K562 (cell line): ENCODE results near the gene SLC7A14. TPM values are rescaled to one million over a fixed set of nuclear protein-coding genes. Genes with fewer than 3 reads are reported as not detected.

Experiments used
- ARID1B ChIP-seq: fragments of 450-650 bp; IDR thresholded peaks from 2 replicates; pipeline ENCODE4 v1.6.1; 2016; ENCODE audit warnings: antibody characterized with exemption, mild to moderate bottlenecking, inconsistent platforms
- MGA ChIP-seq: fragments of 450-650 bp; IDR thresholded peaks from 2 replicates; pipeline ENCODE4 v1.6.1; 2016; ENCODE audit warnings: mild to moderate bottlenecking, moderate library complexity
- polyA plus RNA-seq, 8 experiments: library from polyadenylated mRNA; depleted of rRNA in 4 of 8; stranded (reverse) in 5 of 8; unstranded in 3 of 8; fragments of >200 nt; fragmentation: Nextera tagmentation in 2 of 8; fragmentation: Illumina TruSeq in 1 of 8; extraction: Ambion mirVana in 2 of 8; extraction: Trizol in 1 of 8; gene quantifications; 2 replicates each; pipeline versions ENCODE4 v1.2.1 to v1.2.3, GENCODE V29; 2011 to 2014; ENCODE audit warnings: inconsistent platforms in 1 of 8, missing spikeins in 1 of 8
- total RNA-seq, 7 experiments: library from RNA; depleted of rRNA in 6 of 7; stranded (reverse); fragments of >200 nt in 6 of 7; fragmentation: Illumina TruSeq in 2 of 7; extraction: Trizol in 2 of 7; gene quantifications; 2 replicates each; pipeline versions ENCODE4 v1.2.1 to v1.2.3, GENCODE V29; 2011 to 2021; ENCODE audit warnings: low replicate concordance in 1 of 7

Gene SLC7A14
- total and polyA plus RNA-seq, 9 of the 15 experiments (the other 6 are each of a cell fraction or from before 2014, with no cell fraction given), result not detected

- TF ChIP-seq MGA (no peak), ARID1B (peak; percentile 37; the same call in 1 of the 2 replicates)
Observed at GRCh38 chr3:170513642-170514041, 72.2 kb downstream of the SLC7A14 start (continued).
